ENCODE data around the gene TRMT2A.

DNA sequence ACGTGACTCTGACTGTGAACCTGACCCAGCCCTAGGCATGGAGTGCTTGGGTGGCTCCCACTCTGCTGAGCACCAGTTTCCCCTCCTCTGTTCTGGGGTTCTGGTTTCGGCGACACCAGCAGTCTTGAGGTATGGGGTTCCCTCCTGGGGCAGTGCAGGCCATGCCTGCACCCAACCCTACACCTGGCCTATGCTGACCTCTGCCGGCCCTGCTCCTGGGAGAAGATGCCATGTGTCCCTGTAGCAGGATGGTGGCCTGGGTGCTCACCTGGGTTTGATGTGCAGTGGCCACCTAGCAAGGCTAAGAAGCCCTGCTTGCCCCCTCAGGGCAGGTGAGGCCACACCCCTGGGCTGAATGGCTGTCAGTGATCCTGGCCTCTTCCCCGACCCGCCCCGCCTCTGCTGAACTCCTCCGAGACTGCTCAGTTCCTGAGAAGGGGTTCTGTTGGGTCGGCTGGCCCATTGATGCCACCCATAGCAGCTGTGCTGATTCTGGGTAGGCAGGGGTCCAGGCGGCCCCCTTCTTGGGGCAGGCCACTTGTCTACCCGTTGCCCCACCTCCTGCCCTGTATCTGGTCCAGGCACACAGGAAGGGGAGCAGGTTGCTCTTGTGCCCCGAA, 17.0 kb upstream of the TRMT2A start:
- TF ChIP-seq POLR2A (IDR thresholded peaks at IDR 0.05; ENCODE audit: low read depth, low read length) (no peak), SPI1 (IDR thresholded peaks at IDR 0.05; ENCODE audit: low read depth, low read length) (no peak), POLR2AphosphoS5 (IDR thresholded peaks at IDR 0.05; ENCODE audit: low read depth, low read length) (no peak), TAF1 (IDR thresholded peaks at IDR 0.05; ENCODE audit: low read depth, low read length) (no peak), PAX5 (IDR thresholded peaks at IDR 0.05; ENCODE audit: insufficient read depth, low read length, severe bottlenecking) (no peak)

All from GM12891 (cell line).